GM19468 (cell line): ENCODE results near the gene NTF3.

Experiments used
- ATAC-seq: cut with Tn5 transposase; IDR thresholded peaks from one replicate; pipeline ENCODE4 v1.9.1; 2021; ENCODE audit warnings: mild to moderate bottlenecking, moderate library complexity, moderate number of reproducible peaks; ENCODE audit not compliant: unreplicated experiment; ENCODE audit errors: extremely low read depth

The NTF3 gene

GRCh38 chr12:5456030-5456429 lies 24.1 kb downstream of the NTF3 start:
- ATAC-seq = no peak

GRCh38 chr12:5456906-5457305 lies 25.0 kb downstream of the NTF3 start:
- no peak for ATAC-seq

GRCh38 chr12:5458229-5459050 lies 26.5 kb downstream of the NTF3 start:
- no peak for ATAC-seq

- ATAC-seq = no peak
Measured at GRCh38 chr12:5459051-5459782, 27.3 kb downstream of the NTF3 start.

- no peak for ATAC-seq
Measured at GRCh38 chr12:5460817-5461216, 28.9 kb downstream of the NTF3 start.

GRCh38 chr12:5461966-5462365 lies 30.1 kb downstream of the NTF3 start:
- no peak for ATAC-seq

- no peak for ATAC-seq
Measured at GRCh38 chr12:5464096-5464495, 32.2 kb downstream of the NTF3 start.

GRCh38 chr12:5465384-5465783 lies 33.5 kb downstream of the NTF3 start:
- no peak for ATAC-seq

- ATAC-seq = no peak
Measured at GRCh38 chr12:5466521-5466960, 34.6 kb downstream of the NTF3 start.

GRCh38 chr12:5467931-5468330 lies 36.0 kb downstream of the NTF3 start:
- ATAC-seq = no peak

- ATAC-seq = no peak
Measured at GRCh38 chr12:5470221-5470620, 38.3 kb downstream of the NTF3 start.

GRCh38 chr12:5470703-5471102 lies 38.8 kb downstream of the NTF3 start:
- no peak for ATAC-seq

- ATAC-seq = no peak
Measured at GRCh38 chr12:5473076-5473782, 41.3 kb downstream of the NTF3 start.

GRCh38 chr12:5473783-5474116 lies 41.8 kb downstream of the NTF3 start:
- ATAC-seq = no peak

GRCh38 chr12:5476356-5476755 lies 44.4 kb downstream of the NTF3 start:
- no peak for ATAC-seq

- no peak for ATAC-seq
Measured at GRCh38 chr12:5478081-5478706, 46.3 kb downstream of the NTF3 start.

- no peak for ATAC-seq
Measured at GRCh38 chr12:5479761-5480160, 47.9 kb downstream of the NTF3 start.

GRCh38 chr12:5480218-5480937 lies 48.5 kb downstream of the NTF3 start:
- no peak for ATAC-seq

- no peak for ATAC-seq
Measured at GRCh38 chr12:5480938-5481303, 49.0 kb downstream of the NTF3 start.

GRCh38 chr12:5481645-5482044 lies 49.7 kb downstream of the NTF3 start:
- ATAC-seq = no peak
